ENCODE measurements around the gene GBF1.

GBF1 gene

DNA sequence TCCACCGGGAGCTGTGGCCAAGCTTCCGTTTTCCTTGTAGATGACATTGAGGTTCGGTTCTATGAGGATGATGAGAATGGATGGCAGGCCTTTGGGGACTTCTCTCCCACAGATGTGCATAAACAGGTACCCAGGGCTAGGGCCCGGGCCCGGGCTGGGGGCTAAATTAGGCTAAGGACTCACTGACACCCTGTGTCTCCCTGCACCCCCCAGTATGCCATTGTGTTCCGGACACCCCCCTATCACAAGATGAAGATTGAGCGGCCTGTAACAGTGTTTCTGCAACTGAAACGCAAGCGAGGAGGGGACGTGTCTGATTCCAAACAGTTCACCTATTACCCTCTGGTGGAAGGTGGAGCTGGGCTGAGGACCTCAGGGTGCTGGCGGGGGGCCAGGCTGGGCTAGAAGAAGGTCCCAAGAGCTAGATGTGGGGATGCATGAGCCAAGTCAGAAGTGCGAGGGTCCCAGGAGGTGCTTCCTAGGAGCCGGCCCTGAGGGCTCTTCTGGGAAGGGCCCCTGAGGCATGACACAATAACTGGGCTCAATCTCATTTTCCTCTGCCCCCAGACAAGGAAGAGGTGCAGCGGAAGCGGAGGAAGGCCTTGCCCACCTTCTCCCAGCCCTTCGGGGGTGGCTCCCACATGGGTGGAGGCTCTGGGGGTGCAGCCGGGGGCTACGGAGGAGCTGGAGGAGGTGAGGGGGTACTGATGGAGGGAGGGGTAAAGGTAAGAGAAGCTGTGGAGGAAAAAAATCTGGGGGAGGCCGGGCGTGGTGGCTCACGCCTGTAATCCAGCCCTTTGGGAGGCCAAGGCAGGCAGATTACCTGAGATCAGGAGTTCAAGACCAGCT lies 153.1 kb downstream of the GBF1 start:
- DNase-seq: no peak

DNA sequence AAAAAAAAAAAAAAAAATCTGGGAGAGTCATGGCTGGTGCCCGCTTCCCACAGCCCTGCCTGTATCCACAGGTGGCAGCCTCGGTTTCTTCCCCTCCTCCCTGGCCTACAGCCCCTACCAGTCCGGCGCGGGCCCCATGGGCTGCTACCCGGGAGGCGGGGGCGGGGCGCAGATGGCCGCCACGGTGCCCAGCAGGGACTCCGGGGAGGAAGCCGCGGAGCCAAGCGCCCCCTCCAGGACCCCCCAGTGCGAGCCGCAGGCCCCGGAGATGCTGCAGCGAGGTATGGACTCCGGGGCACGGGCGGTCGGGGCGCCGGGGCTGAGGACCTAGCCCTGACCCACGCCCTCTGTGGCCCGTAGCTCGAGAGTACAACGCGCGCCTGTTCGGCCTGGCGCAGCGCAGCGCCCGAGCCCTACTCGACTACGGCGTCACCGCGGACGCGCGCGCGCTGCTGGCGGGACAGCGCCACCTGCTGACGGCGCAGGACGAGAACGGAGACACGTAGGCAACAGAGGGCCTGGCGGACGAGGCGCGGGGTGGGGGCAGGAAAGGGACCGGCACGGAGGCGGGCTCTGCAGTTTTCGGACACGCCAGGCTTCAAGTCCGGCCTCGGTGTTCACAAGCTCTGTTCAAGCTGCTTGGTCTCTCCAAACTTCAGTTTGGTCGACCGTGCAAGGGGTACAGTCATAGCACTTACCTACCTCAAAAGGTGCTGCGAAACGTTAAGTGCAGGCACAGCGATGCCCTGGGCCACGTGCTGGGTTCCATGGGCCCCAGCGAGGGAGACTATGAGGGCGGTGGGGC lies 154.1 kb downstream of the GBF1 start:
- peak; percentile 41 for DNase-seq

DNA sequence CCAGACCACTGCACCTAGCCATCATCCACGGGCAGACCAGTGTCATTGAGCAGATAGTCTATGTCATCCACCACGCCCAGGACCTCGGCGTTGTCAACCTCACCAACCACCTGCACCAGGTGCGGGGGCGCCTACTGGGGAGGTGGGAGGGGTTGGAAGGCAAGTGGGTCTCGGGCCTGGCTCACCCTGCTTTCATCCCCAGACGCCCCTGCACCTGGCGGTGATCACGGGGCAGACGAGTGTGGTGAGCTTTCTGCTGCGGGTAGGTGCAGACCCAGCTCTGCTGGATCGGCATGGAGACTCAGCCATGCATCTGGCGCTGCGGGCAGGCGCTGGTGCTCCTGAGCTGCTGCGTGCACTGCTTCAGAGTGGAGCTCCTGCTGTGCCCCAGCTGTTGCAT lies 154.7 kb downstream of the GBF1 start:
- DNase-seq: no peak

- DNase-seq: no peak
These were observed 155.4 kb downstream of the GBF1 start for GRCh38 chr10:102400598-102401341.

DNA sequence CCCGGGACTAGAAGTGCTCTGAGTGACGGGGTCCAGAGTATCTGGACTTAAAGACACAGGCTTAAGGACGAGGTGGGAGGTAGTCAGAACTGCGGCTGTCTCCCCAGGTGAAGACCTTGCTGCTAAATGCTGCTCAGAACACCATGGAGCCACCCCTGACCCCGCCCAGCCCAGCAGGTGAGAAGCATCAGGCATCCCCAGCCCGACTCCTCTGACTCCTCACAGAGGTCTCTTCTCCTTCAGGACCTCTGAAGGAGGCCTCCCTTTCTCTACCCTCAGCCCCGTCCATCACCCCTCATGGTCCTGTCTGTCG lies 156.0 kb downstream of the GBF1 start:
- DNase-seq: no peak

DNA sequence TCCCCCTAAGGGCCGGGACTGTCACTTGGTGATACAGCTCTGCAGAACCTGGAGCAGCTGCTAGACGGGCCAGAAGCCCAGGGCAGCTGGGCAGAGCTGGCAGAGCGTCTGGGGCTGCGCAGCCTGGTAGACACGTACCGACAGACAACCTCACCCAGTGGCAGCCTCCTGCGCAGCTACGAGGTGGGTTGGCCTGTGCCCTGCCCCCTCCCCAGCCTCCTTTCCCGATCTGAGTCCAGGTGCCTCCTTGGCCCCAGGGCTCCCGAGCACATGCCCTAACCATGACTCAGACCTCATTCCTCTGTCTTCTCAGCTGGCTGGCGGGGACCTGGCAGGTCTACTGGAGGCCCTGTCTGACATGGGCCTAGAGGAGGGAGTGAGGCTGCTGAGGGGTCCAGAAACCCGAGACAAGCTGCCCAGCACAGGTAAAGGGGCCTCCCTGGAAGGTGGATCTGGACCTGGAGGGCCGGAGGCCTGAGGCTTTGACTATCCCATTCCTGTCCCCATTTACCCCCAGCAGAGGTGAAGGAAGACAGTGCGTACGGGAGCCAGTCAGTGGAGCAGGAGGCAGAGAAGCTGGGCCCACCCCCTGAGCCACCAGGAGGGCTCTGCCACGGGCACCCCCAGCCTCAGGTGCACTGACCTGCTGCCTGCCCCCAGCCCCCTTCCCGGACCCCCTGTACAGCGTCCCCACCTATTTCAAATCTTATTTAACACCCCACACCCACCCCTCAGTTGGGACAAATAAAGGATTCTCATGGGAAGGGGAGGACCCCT lies 156.6 kb downstream of the GBF1 start:
- no peak for DNase-seq

- no peak for DNase-seq
These were observed 157.2 kb downstream of the GBF1 start for GRCh38 chr10:102402512-102402896.

- DNase-seq: no peak
These were observed 157.8 kb downstream of the GBF1 start for GRCh38 chr10:102403115-102403514.

DNA sequence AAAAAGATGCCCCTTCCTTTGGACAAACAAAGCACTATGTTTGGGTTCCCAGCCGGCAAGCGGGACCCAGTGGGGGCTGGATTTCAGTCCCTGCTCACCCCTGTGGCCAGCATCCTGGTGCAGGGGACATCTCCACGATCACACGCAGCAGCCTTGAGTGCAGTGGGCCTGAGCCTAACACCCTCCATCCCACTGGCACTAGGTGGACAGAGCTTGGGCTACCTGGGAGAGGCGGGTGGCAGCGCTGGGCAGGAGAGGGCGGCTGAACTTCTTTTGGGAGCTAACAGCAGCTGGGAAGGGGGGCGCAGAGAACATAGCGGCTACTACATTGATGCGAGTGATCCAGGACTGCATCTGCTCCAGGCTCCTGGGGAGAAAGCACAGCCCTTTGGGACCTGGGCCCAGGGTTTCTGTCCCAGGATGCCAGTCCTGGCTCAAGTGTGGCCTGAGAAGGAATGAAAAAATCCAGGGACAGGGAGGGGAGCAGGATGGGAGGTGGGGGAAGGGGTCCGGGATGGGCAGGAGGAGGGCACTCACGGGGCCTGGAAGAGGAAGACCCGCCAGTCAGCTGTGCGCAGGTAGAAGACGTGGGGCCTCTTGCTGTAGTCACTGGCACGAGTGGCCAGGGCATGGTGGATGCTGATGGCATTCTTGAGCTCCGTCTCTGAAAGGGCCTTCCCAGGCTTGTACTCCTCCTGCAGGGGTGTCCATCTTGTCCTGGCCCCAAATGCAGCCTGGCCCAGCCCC lies 159.2 kb downstream of the GBF1 start:
- no peak for DNase-seq

DNA sequence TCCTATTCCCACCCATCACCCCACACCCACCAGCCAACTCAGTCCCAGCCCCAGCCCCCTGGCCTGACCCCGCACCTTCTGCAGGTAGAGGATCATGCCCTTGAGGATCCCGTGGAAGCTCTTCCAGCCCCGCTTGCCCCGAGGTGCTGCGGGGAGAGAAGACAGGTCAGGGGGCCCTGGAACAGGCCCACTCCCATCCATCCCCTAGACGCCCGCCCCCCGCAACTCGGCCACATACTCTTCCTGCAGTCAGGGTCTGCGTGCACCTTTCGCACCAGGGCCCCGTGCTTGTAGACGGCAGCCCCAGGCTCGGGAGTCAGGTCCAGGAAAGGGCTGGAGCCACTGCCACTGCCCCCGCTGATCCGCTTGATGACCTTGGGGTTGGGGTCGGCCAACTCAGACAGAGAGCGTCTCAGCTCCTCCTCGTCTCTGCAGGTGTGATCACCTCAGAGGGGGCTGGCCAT lies 159.8 kb downstream of the GBF1 start:
- DNase-seq: no peak

- no peak for DNase-seq
These were observed 160.3 kb downstream of the GBF1 start for GRCh38 chr10:102405632-102406031.

GRCh38 chr10:102406815-102407214 lies 161.5 kb downstream of the GBF1 start:
- DNase-seq: no peak

- no peak for DNase-seq
These were observed 162.2 kb downstream of the GBF1 start for GRCh38 chr10:102407425-102408130.

DNA sequence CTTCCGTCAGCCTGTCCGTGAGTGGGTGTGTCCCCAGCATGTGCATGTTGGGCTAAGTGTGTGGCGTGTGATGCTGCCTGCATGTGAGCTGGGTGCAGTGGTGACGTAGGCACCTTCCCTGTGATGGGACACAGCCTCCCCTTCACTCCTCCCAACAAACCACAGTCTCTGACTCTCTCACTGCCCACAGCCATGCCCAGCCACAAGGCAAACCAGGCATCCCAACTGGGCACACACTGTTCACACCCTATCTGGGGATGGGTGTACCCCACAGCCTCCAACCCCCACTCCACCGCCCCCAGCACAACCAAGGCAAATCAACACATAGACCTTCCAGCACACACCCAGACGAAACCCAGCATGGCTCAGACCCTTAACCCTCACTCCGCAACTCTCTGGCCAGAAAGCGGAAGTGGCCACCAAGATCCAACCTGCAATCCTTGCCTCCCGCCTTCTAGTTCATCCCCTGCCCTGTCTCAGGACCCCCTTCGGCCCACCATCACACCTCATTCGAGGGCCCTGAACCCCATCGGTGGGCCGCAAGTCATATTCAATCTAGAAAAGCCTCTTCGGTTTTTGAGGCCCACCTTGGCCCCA lies 162.9 kb downstream of the GBF1 start:
- no peak for DNase-seq

DNA sequence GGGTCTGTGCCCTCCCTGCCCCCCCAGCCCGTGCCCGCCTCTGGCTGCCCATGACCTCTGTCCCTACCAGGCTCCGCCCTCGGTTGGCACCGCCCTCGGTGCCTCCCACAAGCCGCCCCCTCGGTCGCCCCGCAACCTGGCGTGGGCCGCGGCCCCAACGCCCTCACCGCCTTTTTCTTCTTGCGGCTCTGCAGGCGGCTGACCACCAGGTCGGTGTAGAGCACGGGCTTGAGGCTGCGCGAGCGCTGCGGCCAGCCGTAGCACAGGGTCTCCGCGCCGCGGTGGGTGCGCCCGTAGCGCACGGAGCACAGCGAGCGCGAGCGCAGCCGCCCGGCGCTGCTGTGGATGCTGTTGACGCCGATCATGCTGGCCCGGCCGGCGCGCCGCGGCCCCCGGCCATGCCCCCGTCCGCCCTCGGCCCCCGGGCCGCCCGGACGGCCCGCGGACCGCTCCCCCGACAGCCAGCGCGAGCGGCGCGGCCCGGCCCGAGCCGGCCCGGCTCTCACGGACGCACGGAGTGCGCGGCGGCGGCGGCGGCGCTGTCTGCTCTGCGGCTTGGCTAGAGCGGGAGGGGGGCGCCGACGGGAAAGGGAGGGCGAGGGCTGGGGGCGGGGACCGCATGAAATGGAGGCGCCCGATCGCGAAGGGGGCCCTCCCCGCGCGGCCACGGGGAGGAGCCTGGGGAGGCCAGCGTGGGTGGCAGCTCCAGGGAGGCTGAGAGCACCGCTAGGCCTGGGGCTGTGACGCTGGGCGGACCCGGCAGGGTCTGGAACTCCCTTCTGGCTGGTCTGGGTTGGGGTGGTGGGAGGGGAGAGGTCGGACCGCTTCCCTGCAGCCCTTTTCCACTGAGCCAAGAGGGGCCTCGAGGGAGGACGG lies 163.6 kb downstream of the GBF1 start:
- DNase-seq: no peak

GRCh38 chr10:102409604-102410428 lies 164.5 kb downstream of the GBF1 start:
- no peak for DNase-seq

- DNase-seq: no peak
These were observed 165.2 kb downstream of the GBF1 start for GRCh38 chr10:102410429-102411073.
